Muscle layer of colon (tissue), 2 donors: ENCODE measurements around the gene SH3RF3.

Experiments used
- H3K27ac ChIP-seq: one replicate; pipeline ENCODE4 v1.7.0; 2013; ENCODE audit warnings: low read depth, mild to moderate bottlenecking, low read length, moderate library complexity
- H3K27me3 ChIP-seq, 2 donors: one replicate each; pipeline ENCODE4 v1.7.0; 2013; ENCODE audit warnings: low read length in 2 of 2, mild to moderate bottlenecking in 2 of 2; ENCODE audit not compliant: insufficient read depth in 2 of 2, control insufficient read depth in 1 of 2
- H3K36me3 ChIP-seq: one replicate; pipeline ENCODE4 v1.7.0; 2013; ENCODE audit warnings: mild to moderate bottlenecking, low read length; ENCODE audit not compliant: insufficient read depth
- H3K4me1 ChIP-seq: one replicate; pipeline ENCODE4 v1.7.0; 2013; ENCODE audit warnings: mild to moderate bottlenecking, low read length; ENCODE audit not compliant: insufficient read depth
- H3K4me3 ChIP-seq, 2 donors: one replicate each; pipeline ENCODE4 v1.7.0; 2013; ENCODE audit warnings: low read length in 2 of 2, low read depth in 1 of 2, mild to moderate bottlenecking in 1 of 2, moderate library complexity in 1 of 2
- H3K9ac ChIP-seq: one replicate; pipeline ENCODE4 v1.7.0; 2013; ENCODE audit warnings: low read length
- H3K9me3 ChIP-seq: one replicate; pipeline ENCODE4 v1.7.0; 2013; ENCODE audit warnings: mild to moderate bottlenecking, low read length
- donor health status: abdominal sarcoma.
- donor health status: Adenocarcinoma of cecum.

Gene SH3RF3

GRCh38 chr2:109345091-109345490 lies 216.1 kb downstream of the SH3RF3 start:
- Histone ChIP-seq H3K36me3 (no peaks in the 10 kb centered on the region), H3K27ac (no peak overlapping the region), H3K9ac (no peak overlapping the region), H3K9me3 (no peaks in the 10 kb centered on the region), H3K4me1 (peaks cover 11% of the 10 kb centered on the region), H3K4me3 (no peak overlapping the region), H3K27me3 (no peaks in the 10 kb centered on the region)

- Histone ChIP-seq H3K4me3 (no peak overlapping the region), H3K27ac (no peak overlapping the region), H3K36me3 (no peaks in the 10 kb centered on the region), H3K4me1 (peaks cover 19% of the 10 kb centered on the region), H3K27me3 (no peaks in the 10 kb centered on the region), H3K9me3 (no peaks in the 10 kb centered on the region), H3K9ac (no peak overlapping the region)
These were observed 216.9 kb downstream of the SH3RF3 start for GRCh38 chr2:109345653-109346480.

- Histone ChIP-seq H3K4me3 (no peak overlapping the region), H3K27ac (no peak overlapping the region), H3K27me3 (no peaks in the 10 kb centered on the region), H3K36me3 (no peaks in the 10 kb centered on the region), H3K4me1 (peaks cover 27% of the 10 kb centered on the region), H3K9ac (no peak overlapping the region), H3K9me3 (no peaks in the 10 kb centered on the region)
These were observed 217.7 kb downstream of the SH3RF3 start for GRCh38 chr2:109346601-109347228.

GRCh38 chr2:109347626-109348025 lies 218.6 kb downstream of the SH3RF3 start:
- peaks cover 29% of the 10 kb centered on the region for H3K4me1 ChIP-seq
- no peaks in the 10 kb centered on the region for H3K9me3 ChIP-seq
- H3K4me3 ChIP-seq: no peak overlapping the region
- no peak overlapping the region for H3K9ac ChIP-seq
- H3K27ac ChIP-seq: no peak overlapping the region
- H3K36me3 ChIP-seq: no peaks in the 10 kb centered on the region
- H3K27me3 ChIP-seq: no peaks in the 10 kb centered on the region

- no peaks in the 10 kb centered on the region for H3K27me3 ChIP-seq
- H3K27ac ChIP-seq: no peak overlapping the region
- H3K4me3 ChIP-seq: no peak overlapping the region
- peaks cover 29% of the 10 kb centered on the region for H3K4me1 ChIP-seq
- no peaks in the 10 kb centered on the region for H3K36me3 ChIP-seq
- H3K9ac ChIP-seq: no peak overlapping the region
- no peaks in the 10 kb centered on the region for H3K9me3 ChIP-seq
These were observed 219.2 kb downstream of the SH3RF3 start for GRCh38 chr2:109348190-109348589.

- Histone ChIP-seq H3K9me3 (no peaks in the 10 kb centered on the region), H3K27me3 (no peaks in the 10 kb centered on the region), H3K9ac (no peak overlapping the region), H3K36me3 (no peaks in the 10 kb centered on the region), H3K4me1 (peaks cover 29% of the 10 kb centered on the region), H3K4me3 (no peak overlapping the region), H3K27ac (no peak overlapping the region)
These were observed 219.9 kb downstream of the SH3RF3 start for GRCh38 chr2:109348671-109349502.

- no peaks in the 10 kb centered on the region for H3K9me3 ChIP-seq
- H3K9ac ChIP-seq: no peak overlapping the region
- H3K27ac ChIP-seq: no peak overlapping the region
- no peaks in the 10 kb centered on the region for H3K36me3 ChIP-seq
- H3K4me3 ChIP-seq: no peak overlapping the region
- peaks cover 29% of the 10 kb centered on the region for H3K4me1 ChIP-seq
- no peaks in the 10 kb centered on the region for H3K27me3 ChIP-seq
These were observed 220.8 kb downstream of the SH3RF3 start for GRCh38 chr2:109349503-109350465.

- Histone ChIP-seq H3K4me3 (no peak overlapping the region), H3K9ac (no peak overlapping the region), H3K27ac (no peak overlapping the region), H3K27me3 (no peaks in the 10 kb centered on the region), H3K4me1 (peaks cover 29% of the 10 kb centered on the region), H3K36me3 (no peaks in the 10 kb centered on the region), H3K9me3 (no peaks in the 10 kb centered on the region)
These were observed 221.5 kb downstream of the SH3RF3 start for GRCh38 chr2:109350526-109350925.

- Histone ChIP-seq H3K27ac (no peak overlapping the region), H3K4me3 (no peak overlapping the region), H3K36me3 (no peaks in the 10 kb centered on the region), H3K9me3 (no peaks in the 10 kb centered on the region), H3K4me1 (peaks cover 29% of the 10 kb centered on the region), H3K9ac (no peak overlapping the region), H3K27me3 (no peaks in the 10 kb centered on the region)
These were observed 222.3 kb downstream of the SH3RF3 start for GRCh38 chr2:109351164-109351756.

- Histone ChIP-seq H3K27ac (no peak overlapping the region), H3K9me3 (no peaks in the 10 kb centered on the region), H3K27me3 (no peaks in the 10 kb centered on the region), H3K9ac (no peak overlapping the region), H3K4me3 (no peak overlapping the region), H3K4me1 (peaks cover 29% of the 10 kb centered on the region), H3K36me3 (no peaks in the 10 kb centered on the region)
These were observed 223.3 kb downstream of the SH3RF3 start for GRCh38 chr2:109352056-109352897.
